HCT116 (cell line): ENCODE measurements around the gene CFAP410. TPM values are rescaled to one million over a fixed set of nuclear protein-coding genes. Genes with fewer than 3 reads are reported as not detected.

Experiments
- ATAC-seq: fragments of 200-7000 bp; cut with Tn5 transposase; 2 replicates; pipeline ENCODE4 v1.9.1; 2020; ENCODE audit warnings: mild to moderate bottlenecking, moderate library complexity
- BruUV-seq: library from RNA; stranded (reverse); fragments of 400-500 nt; replicated peaks from 2 replicates; lab custom pipeline; 2021; lab: Mats Ljungman, UMichigan
- CTCF ChIA-PET: fragments of 300-600 bp; sonication (Branson Sonifier 250); formaldehyde crosslinking; loops from one replicate; lab custom pipeline; 2021; ENCODE audit warnings: antibody characterized with exemption; lab: Charles Lee
- POLR2A ChIA-PET: fragments of 300-600, 350-600 bp; sonication (Branson Sonifier 250); formaldehyde crosslinking; loops from one replicate; lab custom pipeline; 2021; ENCODE audit warnings: antibody characterized with exemption; lab: Charles Lee
- RAD21 ChIA-PET, 2 experiments: fragments of 300-600 bp; sonication (Branson Sonifier 250); formaldehyde crosslinking; loops; one replicate each; lab custom pipeline; 2023; ENCODE audit warnings: low total read pairs in 2 of 2; ENCODE audit not compliant: uncharacterized antibody in 2 of 2, unreplicated experiment in 2 of 2, low non-redundant PET in 1 of 2; lab: Charles Lee
- DNase-seq: peaks from one replicate; pipeline ENCODE4 v3.0.0-alpha.2; 2010; ENCODE audit warnings: low read depth, low spot score
- H2AFZ ChIP-seq: fragments of 200-600 bp; shearing (Covaris generic), sonication (generic); 2 replicates; pipeline ENCODE4 v1.6.1; 2017; ENCODE audit warnings: low read depth, mixed run types, mixed read lengths, antibody characterized with exemption, low read length; ENCODE audit not compliant: poor library complexity, severe bottlenecking
- H3K27ac ChIP-seq: 2 replicates; pipeline ENCODE4 v1.5.1; 2012; ENCODE audit warnings: low read depth, low read length
- H3K27me3 ChIP-seq: fragments of 200-600 bp; sonication (generic); 2 replicates; pipeline ENCODE4 v1.6.1; 2016; ENCODE audit warnings: mixed run types, low read length, mixed read lengths; ENCODE audit not compliant: insufficient read depth
- H3K36me3 ChIP-seq, 2 experiments: fragments of 200-500 bp in 1 of 2; fragments of 200-600 bp in 1 of 2; sonication (Bioruptor generic) in 1 of 2; sonication (generic) in 1 of 2; 2 replicates each; pipeline versions ENCODE4 v1.5.1 to v1.6.1; 2014 to 2016; ENCODE audit warnings: low read length in 2 of 2, inconsistent platforms in 1 of 2, mixed read lengths in 1 of 2, mixed run types in 1 of 2; ENCODE audit not compliant: insufficient read depth in 2 of 2, control insufficient read depth in 1 of 2
- H3K4me1 ChIP-seq, 2 experiments: fragments of 200-600 bp in 1 of 2; sonication (generic) in 1 of 2; 2 replicates each; pipeline versions ENCODE4 v1.5.1 to v1.6.1; 2012 to 2017; ENCODE audit warnings: low read length in 2 of 2, inconsistent platforms in 1 of 2, mild to moderate bottlenecking in 1 of 2, mixed read lengths in 1 of 2, mixed run types in 1 of 2, moderate library complexity in 1 of 2; ENCODE audit not compliant: insufficient read depth in 2 of 2, control insufficient read depth in 1 of 2
- H3K4me2 ChIP-seq: fragments of 200-600 bp; sonication (generic); 2 replicates; pipeline ENCODE4 v1.6.1; 2017; ENCODE audit warnings: mixed run types, low read length, mixed read lengths
- H3K4me3 ChIP-seq, 2 experiments: fragments of 200-600 bp in 1 of 2; sonication (generic) in 1 of 2; replicated peaks in 1 of 2; 2 replicates each; pipeline ENCODE4 v1.5.1; 2011 to 2016; ENCODE audit warnings: low read length in 2 of 2, control low read depth in 1 of 2, low read depth in 1 of 2, mild to moderate bottlenecking in 1 of 2, mixed read lengths in 1 of 2, mixed run types in 1 of 2
- H3K79me2 ChIP-seq: fragments of 200-600 bp; sonication (generic); 2 replicates; pipeline ENCODE4 v1.6.1; 2017; ENCODE audit warnings: mild to moderate bottlenecking, mixed run types, low read length, moderate library complexity, mixed read lengths; ENCODE audit not compliant: insufficient read depth
- H3K9ac ChIP-seq: fragments of 200-600 bp; sonication (generic); 2 replicates; pipeline ENCODE4 v1.6.1; 2016; ENCODE audit warnings: low read length, mixed read lengths
- H3K9me2 ChIP-seq: fragments of 200-600 bp; sonication (generic), shearing (Covaris generic); 2 replicates; pipeline ENCODE4 v1.6.1; 2017; ENCODE audit warnings: mixed run types, mild to moderate bottlenecking, moderate library complexity; ENCODE audit not compliant: insufficient read depth
- H3K9me3 ChIP-seq, 2 experiments: fragments of 200-500 bp in 1 of 2; fragments of 200-600 bp in 1 of 2; sonication (Bioruptor generic) in 1 of 2; sonication (generic) in 1 of 2; 2 replicates each; pipeline ENCODE4 v1.6.1; 2014 to 2017; ENCODE audit warnings: low read length in 2 of 2, mixed read lengths in 2 of 2, inconsistent platforms in 1 of 2, low read depth in 1 of 2, mild to moderate bottlenecking in 1 of 2, mixed run types in 1 of 2, moderate library complexity in 1 of 2; ENCODE audit not compliant: control insufficient read depth in 1 of 2, insufficient read depth in 1 of 2
- H4K20me1 ChIP-seq: fragments of 200-600 bp; sonication (generic), shearing (Covaris generic); 2 replicates; pipeline ENCODE4 v1.6.1; 2017; ENCODE audit warnings: mixed run types, mild to moderate bottlenecking, moderate library complexity; ENCODE audit not compliant: insufficient read depth
- ATF3 ChIP-seq: IDR thresholded peaks from 2 replicates; pipeline ENCODE4 v1.6.1; 2012
- CBX3 ChIP-seq: IDR thresholded peaks from 2 replicates; pipeline ENCODE4 v1.6.1; 2012; ENCODE audit warnings: low read depth
- EGR1 ChIP-seq: IDR thresholded peaks from 2 replicates; pipeline ENCODE4 v1.6.1; 2012; ENCODE audit warnings: low read depth
- ELF1 ChIP-seq: IDR thresholded peaks from 2 replicates; pipeline ENCODE4 v1.6.1; 2012; ENCODE audit warnings: low read depth, borderline replicate concordance
- EZH2 ChIP-seq: fragments of 200-600 bp; sonication (generic); IDR thresholded peaks from 2 replicates; pipeline ENCODE4 v1.6.1; 2017; ENCODE audit warnings: antibody characterized with exemption, mixed run types
- EZH2phosphoT487 ChIP-seq: fragments of 200-600 bp; IDR thresholded peaks from 2 replicates; pipeline ENCODE4 v1.6.1; 2018; ENCODE audit warnings: antibody characterized with exemption, borderline replicate concordance
- FOSL1 ChIP-seq: IDR thresholded peaks from 2 replicates; pipeline ENCODE4 v1.6.1; 2012; ENCODE audit warnings: low read depth
- MAX ChIP-seq: IDR thresholded peaks from 2 replicates; pipeline ENCODE4 v1.6.1; 2012
- POLR2AphosphoS5 ChIP-seq: IDR thresholded peaks from 2 replicates; pipeline ENCODE4 v1.6.1; 2011; ENCODE audit warnings: mild to moderate bottlenecking, low read depth, low read length, moderate library complexity
- REST ChIP-seq: IDR thresholded peaks from 2 replicates; pipeline ENCODE4 v1.6.1; 2012; ENCODE audit warnings: low read depth
- SIN3A ChIP-seq: IDR thresholded peaks from 2 replicates; pipeline ENCODE4 v1.6.1; 2012; ENCODE audit warnings: low read depth
- SP1 ChIP-seq: IDR thresholded peaks from 2 replicates; pipeline ENCODE4 v1.6.1; 2012; ENCODE audit warnings: low read depth
- SRF ChIP-seq: IDR thresholded peaks from 2 replicates; pipeline ENCODE4 v1.6.1; 2012; ENCODE audit warnings: low read depth
- TCF7L2 ChIP-seq: IDR thresholded peaks from 2 replicates; pipeline ENCODE4 v1.7.0; 2011; ENCODE audit warnings: borderline replicate concordance, inconsistent platforms; ENCODE audit not compliant: insufficient read depth, insufficient read length; ENCODE audit errors: extremely low read depth
- ZBTB33 ChIP-seq: IDR thresholded peaks from 2 replicates; pipeline ENCODE4 v1.6.1; 2011; ENCODE audit warnings: mild to moderate bottlenecking, low read length, moderate library complexity; ENCODE audit not compliant: insufficient replicate concordance; ENCODE audit errors: extremely low read depth
- intact Hi-C: fragments of 100-400 bp; cut with micrococcal nuclease; formaldehyde crosslinking; loops from 2 replicates; pipeline ENCODE4 v1.10.0; 2022
- total RNA-seq: library from RNA; stranded (reverse); gene quantifications from one replicate; pipeline ENCODE4 v1.2.1, GENCODE V29; 2021; ENCODE audit not compliant: unreplicated experiment

CFAP410 gene
- total RNA-seq, 1 experiment from 2014 or later = 15.3 TPM

- no TSS peak for BruUV-seq
- CTCF ChIA-PET = no interaction called here
- Histone ChIP-seq H3K9me2 (no peaks in the 10 kb centered on the region), H2AFZ (no peak overlapping the region), H3K79me2 (no peaks in the 10 kb centered on the region), H3K36me3 (no peaks in the 10 kb centered on the region), H3K4me2 (no peak overlapping the region), H3K9ac (no peak overlapping the region), H3K27ac (no peak overlapping the region), H3K4me3 (no peak overlapping the region), H3K27me3 (no peaks in the 10 kb centered on the region), H4K20me1 (no peaks in the 10 kb centered on the region), H3K9me3 (peaks cover 7% of the 10 kb centered on the region in 2 experiments; a peak in 3 of 4 replicates), H3K4me1 (no peaks in the 10 kb centered on the region)
- DNase-seq = no peak
- no peak for ATAC-seq
- RAD21 ChIA-PET = no interaction called here
- intact Hi-C loops = no loop called here
- no peak for TF ChIP-seq MAX
- POLR2A ChIA-PET = no interaction called here
Observed at GRCh38 chr21:44379991-44380865, 41.0 kb upstream of the CFAP410 start.

- no peak for DNase-seq
- H2AFZ ChIP-seq = no peak overlapping the region
- TF ChIP-seq CBX3 (no peak), REST (no peak), SIN3A (no peak), FOSL1 (no peak), ZBTB33 (no peak), SRF (no peak), ATF3 (no peak), SP1 (no peak), POLR2AphosphoS5 (no peak), EGR1 (no peak), TCF7L2 (no peak), ELF1 (no peak), EZH2 (no peak), EZH2phosphoT487 (no peak)
- TF ChIP-seq, all 23 proteins: peak for 0
- RAD21 ChIA-PET = no interaction called here
- no peak for ATAC-seq
- Histone ChIP-seq H3K79me2 (no peaks in the 10 kb centered on the region), H3K4me1 (no peaks in the 10 kb centered on the region), H3K27ac (no peak overlapping the region), H3K4me2 (no peak overlapping the region), H3K9ac (no peak overlapping the region), H3K9me3 (no peaks in the 10 kb centered on the region; a peak in 1 of 4 replicates), H4K20me1 (no peaks in the 10 kb centered on the region), H3K36me3 (no peaks in the 10 kb centered on the region), H3K27me3 (no peaks in the 10 kb centered on the region), H3K9me2 (no peaks in the 10 kb centered on the region), H3K4me3 (no peak overlapping the region)
- CTCF ChIA-PET = no interaction called here
- POLR2A ChIA-PET = no interaction called here
- BruUV-seq = no TSS peak
- intact Hi-C loops = no loop called here
Observed at GRCh38 chr21:44379515-44379848, 40.3 kb upstream of the CFAP410 start.
